Parathyroid adenoma (tissue), 2 donors: ENCODE results near the gene TOM1L2.
A peak's percentile ranks its signal among the peaks of the same experiment; 100 is the strongest.

ENCODE experiments used
- H2AFZ ChIP-seq: fragments of 300-600 bp; sonication (generic); one replicate; pipeline ENCODE4 v1.7.0; 2017; ENCODE audit warnings: antibody characterized with exemption, mild to moderate bottlenecking
- H3K27ac ChIP-seq: fragments of 300-600 bp; sonication (generic); one replicate; pipeline ENCODE4 v1.7.0; 2017
- H3K27me3 ChIP-seq: fragments of 300-600 bp; sonication (generic); one replicate; pipeline ENCODE4 v1.7.0; 2017; ENCODE audit warnings: low read length; ENCODE audit not compliant: control insufficient read depth, insufficient read depth
- H3K36me3 ChIP-seq: fragments of 300-600 bp; sonication (generic); one replicate; pipeline ENCODE4 v1.7.0; 2017; ENCODE audit warnings: low read length; ENCODE audit not compliant: control insufficient read depth, insufficient read depth
- H3K4me1 ChIP-seq: fragments of 300-600 bp; sonication (generic); one replicate; pipeline ENCODE4 v1.7.0; 2017; ENCODE audit warnings: control low read depth
- H3K4me2 ChIP-seq: fragments of 300-600 bp; sonication (generic); one replicate; pipeline ENCODE4 v1.7.0; 2017; ENCODE audit warnings: low read length
- H3K4me3 ChIP-seq: fragments of 300-600 bp; sonication (generic); one replicate; pipeline ENCODE4 v1.7.0; 2017; ENCODE audit warnings: low read depth, low read length
- H3K79me2 ChIP-seq: fragments of 300-600 bp; sonication (generic); one replicate; pipeline ENCODE4 v1.7.0; 2017; ENCODE audit warnings: control low read depth
- H3K9ac ChIP-seq: fragments of 300-600 bp; sonication (generic); one replicate; pipeline ENCODE4 v1.7.0; 2017; ENCODE audit warnings: mild to moderate bottlenecking
- H3K9me3 ChIP-seq: fragments of 300-600 bp; sonication (generic); one replicate; pipeline ENCODE4 v1.7.0; 2017; ENCODE audit warnings: low read length; ENCODE audit not compliant: control insufficient read depth
- CTCF ChIP-seq: fragments of 300-600 bp; sonication (generic); IDR thresholded peaks from one replicate; pipeline ENCODE4 v1.7.0; 2017; ENCODE audit warnings: antibody characterized with exemption, mild to moderate bottlenecking
- donor health status: primary hyperparathyroidism.

TOM1L2 gene

GRCh38 chr17:17851103-17852002, 120.8 kb downstream of the TOM1L2 start:
- Histone ChIP-seq H3K79me2 (no peaks in the 10 kb centered on the region), H3K9ac (no peak overlapping the region), H2AFZ (no peak overlapping the region), H3K36me3 (no peaks in the 10 kb centered on the region), H3K4me2 (no peak overlapping the region), H3K27ac (no peak overlapping the region), H3K27me3 (no peaks in the 10 kb centered on the region), H3K4me3 (no peak overlapping the region), H3K9me3 (no peaks in the 10 kb centered on the region), H3K4me1 (no peaks in the 10 kb centered on the region)
- no peak for TF ChIP-seq CTCF

GRCh38 chr17:17849845-17850373, 122.3 kb downstream of the TOM1L2 start:
- TF ChIP-seq CTCF = no peak
- H3K27me3 ChIP-seq = no peaks in the 10 kb centered on the region
- no peaks in the 10 kb centered on the region for H3K4me1 ChIP-seq
- no peak overlapping the region for H3K27ac ChIP-seq
- H2AFZ ChIP-seq = no peak overlapping the region
- no peak overlapping the region for H3K9ac ChIP-seq
- H3K36me3 ChIP-seq = no peaks in the 10 kb centered on the region
- H3K4me3 ChIP-seq = no peak overlapping the region
- H3K4me2 ChIP-seq = no peak overlapping the region
- no peaks in the 10 kb centered on the region for H3K9me3 ChIP-seq
- H3K79me2 ChIP-seq = no peaks in the 10 kb centered on the region

- Histone ChIP-seq H3K27ac (peak overlapping the region; percentile 11), H3K4me3 (no peak overlapping the region), H3K9me3 (no peaks in the 10 kb centered on the region), H3K27me3 (no peaks in the 10 kb centered on the region), H3K79me2 (no peaks in the 10 kb centered on the region), H2AFZ (no peak overlapping the region), H3K4me1 (no peaks in the 10 kb centered on the region), H3K4me2 (no peak overlapping the region), H3K36me3 (no peaks in the 10 kb centered on the region), H3K9ac (no peak overlapping the region)
- TF ChIP-seq CTCF = no peak
Measured at GRCh38 chr17:17849147-17849820, 122.9 kb downstream of the TOM1L2 start.

GRCh38 chr17:17848311-17849082, 123.7 kb downstream of the TOM1L2 start:
- H2AFZ ChIP-seq = no peak overlapping the region
- no peaks in the 10 kb centered on the region for H3K27me3 ChIP-seq
- H3K79me2 ChIP-seq = no peaks in the 10 kb centered on the region
- H3K27ac ChIP-seq = no peak overlapping the region
- H3K36me3 ChIP-seq = no peaks in the 10 kb centered on the region
- no peak overlapping the region for H3K4me3 ChIP-seq
- no peak overlapping the region for H3K9ac ChIP-seq
- H3K4me1 ChIP-seq = no peaks in the 10 kb centered on the region
- H3K9me3 ChIP-seq = no peaks in the 10 kb centered on the region
- no peak for TF ChIP-seq CTCF
- no peak overlapping the region for H3K4me2 ChIP-seq
